H9 (cell line): ENCODE data around the gene NFU1. TPM values are rescaled to one million over a fixed set of nuclear protein-coding genes. Genes with fewer than 3 reads are reported as not detected.

Experiments
- DNase-seq: peaks from one replicate; pipeline ENCODE4 v3.0.0-alpha.2; 2017
- H2AFZ ChIP-seq: one replicate; pipeline ENCODE4 v1.6.1; 2013; ENCODE audit warnings: mild to moderate bottlenecking, low read length, control low read depth, moderate library complexity
- H2AK5ac ChIP-seq: 2 replicates; pipeline ENCODE4 v1.6.1; 2013; ENCODE audit warnings: low read length, control low read depth, mixed read lengths; ENCODE audit not compliant: insufficient read length
- H2BK120ac ChIP-seq: one replicate; pipeline ENCODE4 v1.6.1; 2013; ENCODE audit warnings: low read depth, mild to moderate bottlenecking, low read length, control low read depth, inconsistent platforms; ENCODE audit not compliant: poor library complexity, severe bottlenecking
- H2BK12ac ChIP-seq: 2 replicates; pipeline ENCODE4 v1.6.1; 2013; ENCODE audit warnings: low read length, control low read depth, mixed read lengths, low read depth; ENCODE audit not compliant: insufficient read length
- H2BK15ac ChIP-seq: 2 replicates; pipeline ENCODE4 v1.6.1; 2013; ENCODE audit warnings: low read depth, low read length, control low read depth
- H2BK20ac ChIP-seq: one replicate; pipeline ENCODE4 v1.6.1; 2013; ENCODE audit warnings: low read depth, mild to moderate bottlenecking, low read length, control low read depth, inconsistent platforms; ENCODE audit not compliant: poor library complexity, severe bottlenecking
- H2BK5ac ChIP-seq: 2 replicates; pipeline ENCODE4 v1.6.1; 2013; ENCODE audit warnings: low read length, control low read depth, mixed read lengths; ENCODE audit not compliant: insufficient read length
- H3K14ac ChIP-seq: 2 replicates; pipeline ENCODE4 v1.6.1; 2013; ENCODE audit warnings: low read length, control low read depth; ENCODE audit not compliant: insufficient read depth
- H3K18ac ChIP-seq: 2 replicates; pipeline ENCODE4 v1.6.1; 2013; ENCODE audit warnings: low read depth, mild to moderate bottlenecking, mixed read lengths, low read length, control low read depth; ENCODE audit not compliant: insufficient read length
- H3K23ac ChIP-seq: 2 replicates; pipeline ENCODE4 v1.6.1; 2013; ENCODE audit warnings: low read length, control low read depth, mixed read lengths, low read depth; ENCODE audit not compliant: insufficient read length
- H3K23me2 ChIP-seq: 2 replicates; pipeline ENCODE4 v1.6.1; 2013; ENCODE audit warnings: low read depth, mild to moderate bottlenecking, mixed read lengths, low read length, control low read depth; ENCODE audit not compliant: insufficient read length, poor library complexity, severe bottlenecking
- H3K27ac ChIP-seq: 2 replicates; pipeline ENCODE4 v1.5.1; 2013; ENCODE audit warnings: low read length, control low read depth, mixed read lengths, low read depth; ENCODE audit not compliant: insufficient read length
- H3K27me3 ChIP-seq: 2 replicates; pipeline ENCODE4 v1.6.1; 2013; ENCODE audit warnings: low read length, control low read depth, inconsistent platforms; ENCODE audit not compliant: insufficient read depth
- H3K4ac ChIP-seq: 2 replicates; pipeline ENCODE4 v1.6.1; 2013; ENCODE audit warnings: low read depth, mild to moderate bottlenecking, control low read depth, inconsistent platforms, low read length, moderate library complexity
- H3K4me1 ChIP-seq: 2 replicates; pipeline ENCODE4 v1.6.1; 2013; ENCODE audit warnings: low read length, control low read depth, inconsistent platforms; ENCODE audit not compliant: insufficient read depth
- H3K4me2 ChIP-seq: 2 replicates; pipeline ENCODE4 v1.6.1; 2013; ENCODE audit warnings: low read length, control low read depth, mixed read lengths; ENCODE audit not compliant: insufficient read length, insufficient read depth
- H3K56ac ChIP-seq: 2 replicates; pipeline ENCODE4 v1.6.1; 2013; ENCODE audit warnings: low read depth, mild to moderate bottlenecking, mixed read lengths, low read length, control low read depth; ENCODE audit not compliant: insufficient read length
- H3K79me1 ChIP-seq: 2 replicates; pipeline ENCODE4 v1.6.1; 2013; ENCODE audit warnings: low read depth, mild to moderate bottlenecking, moderate library complexity, low read length, control low read depth, inconsistent platforms; ENCODE audit not compliant: insufficient read depth, poor library complexity, severe bottlenecking
- H3K79me2 ChIP-seq: 2 replicates; pipeline ENCODE4 v1.6.1; 2013; ENCODE audit warnings: low read length, control low read depth, inconsistent platforms; ENCODE audit not compliant: insufficient read depth
- H3K9ac ChIP-seq: 2 replicates; pipeline ENCODE4 v1.6.1; 2013; ENCODE audit warnings: low read length, control low read depth, mixed read lengths; ENCODE audit not compliant: insufficient read length; ENCODE audit errors: extremely low read depth
- H3K9me3 ChIP-seq: one replicate; pipeline ENCODE4 v1.6.1; 2013; ENCODE audit warnings: low read depth, low read length, inconsistent platforms; ENCODE audit not compliant: control insufficient read depth
- H3T11ph ChIP-seq: one replicate; pipeline ENCODE4 v1.6.1; 2013; ENCODE audit warnings: mild to moderate bottlenecking, low read length, control low read depth, inconsistent platforms
- H4K20me1 ChIP-seq: one replicate; pipeline ENCODE4 v1.6.1; 2013; ENCODE audit not compliant: control insufficient read depth, insufficient read length, insufficient read depth
- H4K5ac ChIP-seq: 2 replicates; pipeline ENCODE4 v1.6.1; 2013; ENCODE audit warnings: low read depth, mild to moderate bottlenecking, mixed read lengths, low read length, control low read depth; ENCODE audit not compliant: insufficient read length
- H4K8ac ChIP-seq: replicated peaks from 2 replicates; pipeline ENCODE4 v1.6.1; 2013; ENCODE audit warnings: low read length, control low read depth, mixed read lengths, low read depth; ENCODE audit not compliant: insufficient read length
- H4K91ac ChIP-seq: 2 replicates; pipeline ENCODE4 v1.6.1; 2013; ENCODE audit warnings: low read depth, mild to moderate bottlenecking, moderate library complexity, mixed read lengths, low read length, control low read depth; ENCODE audit not compliant: insufficient read length
- H3K27ac Mint-ChIP-seq, 3 experiments: 2 replicates in 2 of 3; 3 replicates in 1 of 3; pipeline ENCODE4 v1.8.0; 2020 to 2021; ENCODE audit warnings: mixed read lengths in 3 of 3, mild to moderate bottlenecking in 1 of 3, moderate library complexity in 1 of 3
- H3K27me3 Mint-ChIP-seq: 2 replicates; pipeline ENCODE4 v1.8.0; 2021; ENCODE audit warnings: low read depth, mild to moderate bottlenecking, moderate library complexity, mixed read lengths
- H3K36me3 Mint-ChIP-seq, 3 experiments: 2 replicates in 2 of 3; 3 replicates in 1 of 3; pipeline ENCODE4 v1.8.0; 2020 to 2021; ENCODE audit warnings: low read depth in 3 of 3, mixed read lengths in 3 of 3; ENCODE audit not compliant: insufficient read depth in 1 of 3
- H3K4me1 Mint-ChIP-seq, 2 experiments: 2 replicates each; pipeline ENCODE4 v1.8.0; 2020; ENCODE audit warnings: mixed read lengths in 2 of 2
- H3K4me3 Mint-ChIP-seq, 2 experiments: 2 replicates in 1 of 2; 3 replicates in 1 of 2; pipeline ENCODE4 v1.8.0; 2020 to 2021; ENCODE audit warnings: mild to moderate bottlenecking in 2 of 2, mixed read lengths in 2 of 2, moderate library complexity in 1 of 2
- H3K9me3 Mint-ChIP-seq, 2 experiments: 2 replicates in 1 of 2; 3 replicates in 1 of 2; pipeline ENCODE4 v1.8.0; 2020; ENCODE audit warnings: mild to moderate bottlenecking in 2 of 2, mixed read lengths in 2 of 2, moderate library complexity in 1 of 2
- WGBS: extraction: QIAGEN DNeasy Blood & Tissue Kit; methylation state at CpG from one replicate; pipeline ENCODE4 v1.1.7; 2013; ENCODE audit warnings: missing lambda C conversion rate, low lambda C conversion rate, mixed read lengths; ENCODE audit not compliant: insufficient read length; ENCODE audit errors: extremely low coverage; 5-methylcytosine and 5-hydroxymethylcytosine counted together
- total RNA-seq: library from RNA; stranded (reverse); gene quantifications from 2 replicates; pipeline ENCODE4 v1.2.1, GENCODE V29; 2021
- TF ChIP-seq, protein P1 (sequence below): fragments of 200-600 bp; sonication (generic); conservative IDR thresholded peaks from 3 replicates; pipeline ENCODE4 v1.8.0; 2021; ENCODE audit warnings: antibody characterized with exemption, mild to moderate bottlenecking

The NFU1 gene
- total RNA-seq, 1 experiment from 2014 or later, result 61.4 TPM

- H3K27ac ChIP-seq, result no peak within 1 kb of the TSS
- H3K14ac ChIP-seq, result peak within 1 kb of the TSS; percentile 58
- Mint-ChIP-seq H3K4me3 (peak within 1 kb of the TSS; percentile 84 to 90), H3K27ac (peak within 1 kb of the TSS; percentile 77 to 95 (median 89); a peak in 6 of 7 replicates), H3K4me1 (peaks cover 26 to 30% of the 10 kb centered on the region in 2 experiments), H3K27me3 (no peaks in the 10 kb centered on the region; the same call in 1 of the 2 replicates), H3K9me3 (no peaks in the 10 kb centered on the region), H3K36me3 (peaks cover 2 to 13% (median 3%) of the 10 kb centered on the region in 3 experiments; a peak in 4 of 7 replicates)
- no peaks in the 10 kb centered on the region for H4K20me1 ChIP-seq
- H3K56ac ChIP-seq, result no peak within 1 kb of the TSS
- no peak within 1 kb of the TSS for H2AFZ ChIP-seq
- no peak within 1 kb of the TSS for H2BK120ac ChIP-seq
- no peak within 1 kb of the TSS for H2BK15ac ChIP-seq
- no peak within 1 kb of the TSS for H2BK20ac ChIP-seq
- H3K27me3 ChIP-seq, result no peaks in the 10 kb centered on the region
- H3K79me1 ChIP-seq, result no peaks in the 10 kb centered on the region
- H4K8ac ChIP-seq, result no peak within 1 kb of the TSS
- H4K5ac ChIP-seq, result no peak within 1 kb of the TSS
- no peak within 1 kb of the TSS for H4K91ac ChIP-seq
- no peak within 1 kb of the TSS for H3T11ph ChIP-seq
- H3K4me1 ChIP-seq, result no peaks in the 10 kb centered on the region
- TF ChIP-seq, protein P1, sequence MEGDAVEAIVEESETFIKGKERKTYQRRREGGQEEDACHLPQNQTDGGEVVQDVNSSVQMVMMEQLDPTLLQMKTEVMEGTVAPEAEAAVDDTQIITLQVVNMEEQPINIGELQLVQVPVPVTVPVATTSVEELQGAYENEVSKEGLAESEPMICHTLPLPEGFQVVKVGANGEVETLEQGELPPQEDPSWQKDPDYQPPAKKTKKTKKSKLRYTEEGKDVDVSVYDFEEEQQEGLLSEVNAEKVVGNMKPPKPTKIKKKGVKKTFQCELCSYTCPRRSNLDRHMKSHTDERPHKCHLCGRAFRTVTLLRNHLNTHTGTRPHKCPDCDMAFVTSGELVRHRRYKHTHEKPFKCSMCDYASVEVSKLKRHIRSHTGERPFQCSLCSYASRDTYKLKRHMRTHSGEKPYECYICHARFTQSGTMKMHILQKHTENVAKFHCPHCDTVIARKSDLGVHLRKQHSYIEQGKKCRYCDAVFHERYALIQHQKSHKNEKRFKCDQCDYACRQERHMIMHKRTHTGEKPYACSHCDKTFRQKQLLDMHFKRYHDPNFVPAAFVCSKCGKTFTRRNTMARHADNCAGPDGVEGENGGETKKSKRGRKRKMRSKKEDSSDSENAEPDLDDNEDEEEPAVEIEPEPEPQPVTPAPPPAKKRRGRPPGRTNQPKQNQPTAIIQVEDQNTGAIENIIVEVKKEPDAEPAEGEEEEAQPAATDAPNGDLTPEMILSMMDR, result no peak
- H3K9ac ChIP-seq, result peak within 1 kb of the TSS; percentile 80
- no CpG with 5 or more reads among the region's 97 CpGs for WGBS
- H3K23me2 ChIP-seq, result peaks cover 3% of the 10 kb centered on the region
- peaks cover 1% of the 10 kb centered on the region; the same call in 1 of the 2 replicates for H3K79me2 ChIP-seq
- H2BK5ac ChIP-seq, result no peak within 1 kb of the TSS
- DNase-seq, result peak; percentile 88
- no peak within 1 kb of the TSS for H3K23ac ChIP-seq
- H3K4ac ChIP-seq, result no peak within 1 kb of the TSS
- no peaks in the 10 kb centered on the region for H3K9me3 ChIP-seq
- H2AK5ac ChIP-seq, result no peak within 1 kb of the TSS
- H3K4me2 ChIP-seq, result peak within 1 kb of the TSS; percentile 77
- no peak within 1 kb of the TSS for H2BK12ac ChIP-seq
- peak within 1 kb of the TSS; percentile 64 for H3K18ac ChIP-seq
Measured at GRCh38 chr2:69386789-69387734, 50.2 kb downstream of the NFU1 start, which contains the start of gene GFPT1. GFPT1 (minus strand) TSS chr2:69387227; CDS start chr2:69387071, 156 bp downstream.
